K562 (cell line): ENCODE measurements around the gene PRPSAP1. TPM values are rescaled to one million over a fixed set of nuclear protein-coding genes. Genes with fewer than 3 reads are reported as not detected.

Source experiments
- BCOR ChIP-seq: fragments of 450-650 bp; IDR thresholded peaks from 2 replicates; pipeline ENCODE4 v1.6.1; 2016
- BHLHE40 ChIP-seq: IDR thresholded peaks from 2 replicates; pipeline ENCODE4 v1.6.1; 2011; ENCODE audit warnings: low read length, improper control_type of control experiment
- BRCA1 ChIP-seq, 2 experiments: fragments of 450-650 bp in 1 of 2; sonication (generic) in 1 of 2; formaldehyde crosslinking in 1 of 2; IDR thresholded peaks; 2 replicates each; pipeline versions ENCODE4 v1.5.0 to v1.6.1; 2017 to 2020; ENCODE audit warnings: mild to moderate bottlenecking in 1 of 2, missing genetic modification reagents in 1 of 2
- CXXC5 ChIP-seq: fragments of 250-450 bp; sonication (Bioruptor Pico); IDR thresholded peaks from 2 replicates; pipeline ENCODE4 v1.8.0; 2022; ENCODE audit warnings: inconsistent platforms, mild to moderate bottlenecking, moderate library complexity
- EP300 ChIP-seq: IDR thresholded peaks from 2 replicates; pipeline ENCODE4 v1.6.1; 2012; ENCODE audit warnings: low read length, improper control_type of control experiment
- ESRRA ChIP-seq: fragments of 450-650 bp; IDR thresholded peaks from 2 replicates; pipeline ENCODE4 v1.6.1; 2014; ENCODE audit warnings: low read depth, mild to moderate bottlenecking, moderate library complexity, borderline replicate concordance
- HDAC2 ChIP-seq: fragments of 450-650 bp; IDR thresholded peaks from 2 replicates; pipeline ENCODE4 v1.6.1; 2016; ENCODE audit warnings: mild to moderate bottlenecking
- HLTF ChIP-seq: fragments of 450-650 bp; IDR thresholded peaks from 2 replicates; pipeline ENCODE4 v1.6.1; 2016
- HSF4 ChIP-seq: fragments of 250-450 bp; sonication (Bioruptor Pico); IDR thresholded peaks from 2 replicates; pipeline ENCODE4 v2.1.2; 2022; ENCODE audit warnings: mild to moderate bottlenecking, moderate library complexity, borderline replicate concordance
- NR2C2 ChIP-seq, 2 experiments: fragments of 200-800 bp in 1 of 2; sonication (Bioruptor generic) in 1 of 2; sonication (generic) in 1 of 2; formaldehyde crosslinking in 1 of 2; IDR thresholded peaks; 2 replicates each; pipeline versions ENCODE4 v1.6.1 to v1.8.0; 2016 to 2022; ENCODE audit warnings: mild to moderate bottlenecking in 1 of 2, missing compliant biosample characterization in 1 of 2, missing genetic modification characterization in 1 of 2, missing genetic modification reagents in 1 of 2
- RAD21 ChIP-seq, 2 experiments: fragments of 250-450 bp in 1 of 2; fragments of 450-650 bp in 1 of 2; sonication (Bioruptor Pico) in 1 of 2; formaldehyde crosslinking in 1 of 2; IDR thresholded peaks in 1 of 2; conservative IDR thresholded peaks in 1 of 2; 2 replicates each; pipeline versions ENCODE4 v1.4.0 to v1.8.0; 2020 to 2022; ENCODE audit warnings: mild to moderate bottlenecking in 2 of 2, moderate library complexity in 1 of 2
- RFX5 ChIP-seq: IDR thresholded peaks from 2 replicates; pipeline ENCODE4 v1.6.1; 2011; ENCODE audit warnings: low read depth, mild to moderate bottlenecking, improper control_type of control experiment, low read length
- SMARCE1 ChIP-seq: fragments of 450-650 bp; IDR thresholded peaks from 2 replicates; pipeline ENCODE4 v1.7.1; 2016; ENCODE audit warnings: mild to moderate bottlenecking
- SNIP1 ChIP-seq: fragments of 450-650 bp; IDR thresholded peaks from 2 replicates; pipeline ENCODE4 v1.7.1; 2017; ENCODE audit warnings: low read depth, mild to moderate bottlenecking
- SRSF3 ChIP-seq: fragments of 200-400 bp; formaldehyde crosslinking; IDR thresholded peaks from 2 replicates; pipeline ENCODE4 v1.6.1; 2016; ENCODE audit warnings: mild to moderate bottlenecking, low read length, moderate library complexity; ENCODE audit not compliant: insufficient read depth
- TAF7 ChIP-seq: fragments of 450-650 bp; IDR thresholded peaks from 2 replicates; pipeline ENCODE4 v1.6.1; 2016; ENCODE audit warnings: missing genetic modification characterization, missing compliant biosample characterization
- TCF3 ChIP-seq: sonication (generic); formaldehyde crosslinking; IDR thresholded peaks from 2 replicates; pipeline ENCODE4 v1.4.0; 2020; ENCODE audit warnings: mild to moderate bottlenecking, missing genetic modification reagents
- ZNF507 ChIP-seq: conservative IDR thresholded peaks from 2 replicates; pipeline ENCODE4 v1.6.1; 2017; ENCODE audit warnings: missing genetic modification characterization, missing compliant biosample characterization
- ZNF644 ChIP-seq: fragments of 200-800 bp; sonication (Bioruptor generic); IDR thresholded peaks from 2 replicates; pipeline ENCODE4 v1.6.1; 2016; ENCODE audit warnings: low read depth, missing genetic modification characterization, missing compliant biosample characterization
- polyA plus RNA-seq, 8 experiments: library from polyadenylated mRNA; depleted of rRNA in 4 of 8; stranded (reverse) in 5 of 8; unstranded in 3 of 8; fragments of >200 nt; fragmentation: Nextera tagmentation in 2 of 8; fragmentation: Illumina TruSeq in 1 of 8; extraction: Ambion mirVana in 2 of 8; extraction: Trizol in 1 of 8; gene quantifications; 2 replicates each; pipeline versions ENCODE4 v1.2.1 to v1.2.3, GENCODE V29; 2011 to 2014; ENCODE audit warnings: inconsistent platforms in 1 of 8, missing spikeins in 1 of 8
- total RNA-seq, 7 experiments: library from RNA; depleted of rRNA in 6 of 7; stranded (reverse); fragments of >200 nt in 6 of 7; fragmentation: Illumina TruSeq in 2 of 7; extraction: Trizol in 2 of 7; gene quantifications; 2 replicates each; pipeline versions ENCODE4 v1.2.1 to v1.2.3, GENCODE V29; 2011 to 2021; ENCODE audit warnings: low replicate concordance in 1 of 7
- TF ChIP-seq, protein P1 (sequence below), 2 experiments: fragments of 200-800 bp in 1 of 2; sonication (Bioruptor generic) in 1 of 2; sonication (generic) in 1 of 2; formaldehyde crosslinking in 1 of 2; IDR thresholded peaks in 1 of 2; conservative IDR thresholded peaks in 1 of 2; 2 replicates each; pipeline versions ENCODE4 v1.5.0 to v1.6.1; 2016 to 2020; ENCODE audit warnings: missing compliant biosample characterization in 1 of 2, missing genetic modification characterization in 1 of 2, missing genetic modification reagents in 1 of 2
- TF ChIP-seq, protein P2 (sequence below): fragments of 450-650 bp; formaldehyde crosslinking; conservative IDR thresholded peaks from 2 replicates; pipeline ENCODE4 v1.4.0; 2022; ENCODE audit warnings: mild to moderate bottlenecking, missing genetic modification characterization
- TF ChIP-seq, protein P3 (sequence below): sonication (generic); formaldehyde crosslinking; IDR thresholded peaks from 2 replicates; pipeline ENCODE4 v1.8.1; 2023; ENCODE audit warnings: mild to moderate bottlenecking, missing genetic modification reagents, moderate library complexity
- TF ChIP-seq, protein P4 (sequence below): fragments of 250-450 bp; sonication (Bioruptor Pico); IDR thresholded peaks from 2 replicates; pipeline ENCODE4 v1.8.0; 2021; ENCODE audit warnings: moderate library complexity, mild to moderate bottlenecking, inconsistent platforms

The PRPSAP1 gene
- total and polyA plus RNA-seq, 9 of the 15 experiments (the other 6 are each of a cell fraction or from before 2014, with no cell fraction given), result 21.9 to 77.1 (median 40.8) TPM

DNA sequence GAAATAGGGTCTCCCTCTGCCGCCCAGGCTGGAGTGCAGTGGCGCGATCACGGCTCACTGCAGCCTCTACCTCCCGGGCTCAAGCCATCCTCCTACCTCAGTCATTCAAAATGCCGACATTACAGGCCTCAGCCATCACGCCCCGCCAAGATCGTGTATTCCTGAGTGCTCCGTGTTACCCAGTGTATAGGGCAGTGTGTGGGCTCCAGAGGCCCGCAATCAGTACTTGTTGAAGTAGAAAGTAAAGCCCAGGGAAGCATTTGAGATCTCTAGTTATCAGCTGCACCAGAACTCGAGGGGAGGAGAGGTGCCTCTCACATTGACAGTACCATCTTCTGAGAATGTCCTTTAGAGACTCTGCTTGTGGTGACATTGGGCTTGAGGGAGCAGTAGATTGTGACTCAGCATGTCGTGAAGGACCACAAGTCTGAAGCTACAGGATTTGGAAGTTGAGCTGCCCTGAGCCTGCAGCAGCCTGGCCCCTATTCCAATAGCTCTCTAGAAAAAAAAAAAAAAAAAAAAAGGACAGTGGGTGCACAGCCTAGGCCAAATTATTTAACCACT is 1.1 kb upstream of the PRPSAP1 start (continued):
- TF ChIP-seq, protein P1, sequence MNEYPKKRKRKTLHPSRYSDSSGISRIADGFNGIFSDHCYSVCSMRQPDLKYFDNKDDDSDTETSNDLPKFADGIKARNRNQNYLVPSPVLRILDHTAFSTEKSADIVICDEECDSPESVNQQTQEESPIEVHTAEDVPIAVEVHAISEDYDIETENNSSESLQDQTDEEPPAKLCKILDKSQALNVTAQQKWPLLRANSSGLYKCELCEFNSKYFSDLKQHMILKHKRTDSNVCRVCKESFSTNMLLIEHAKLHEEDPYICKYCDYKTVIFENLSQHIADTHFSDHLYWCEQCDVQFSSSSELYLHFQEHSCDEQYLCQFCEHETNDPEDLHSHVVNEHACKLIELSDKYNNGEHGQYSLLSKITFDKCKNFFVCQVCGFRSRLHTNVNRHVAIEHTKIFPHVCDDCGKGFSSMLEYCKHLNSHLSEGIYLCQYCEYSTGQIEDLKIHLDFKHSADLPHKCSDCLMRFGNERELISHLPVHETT (CRISPR knock-in tag; conservative IDR thresholded peaks at IDR 0.05 in 1 of 2, IDR thresholded peaks at IDR 0.05 in 1 of 2), result 0 out of 4 replicates have a peak, but pooled peaks of 1 of the 2 experiments have one; percentile 27
- TF ChIP-seq TAF7 (tag) (0 out of 2 replicates have a peak, but pooled peaks have one; percentile 15), NR2C2 (CRISPR knock-in tag; IDR thresholded peaks at IDR 0.05) (no peak), NR2C2 (tag; IDR thresholded peaks at IDR 0.05) (no peak), TCF3 (CRISPR knock-in tag) (peak; percentile 95), ESRRA (peak; percentile 83; the same call in 1 of the 2 replicates), HSF4 (CRISPR knock-in tag) (no peak), SRSF3 (no peak), SMARCE1 (peak; percentile 84), RAD21 (CRISPR knock-in tag; conservative IDR thresholded peaks at IDR 0.05 in 1 of 2, IDR thresholded peaks at IDR 0.05 in 1 of 2) (peak in 1 of 2 experiments; percentile 12; a peak in 1 of 4 replicates), BRCA1 (IDR thresholded peaks at IDR 0.05) (no peak), BRCA1 (CRISPR knock-in tag; IDR thresholded peaks at IDR 0.05) (no peak), EP300 (peak; percentile 81), HLTF (0 out of 2 replicates have a peak, but pooled peaks have one; percentile 61), HDAC2 (peak; percentile 95), SNIP1 (no peak), CXXC5 (CRISPR knock-in tag) (peak; percentile 61), BCOR (peak; percentile 77; the same call in 1 of the 2 replicates), ZNF644 (tag) (no peak), RFX5 (no peak), ZNF507 (tag) (no peak), BHLHE40 (peak; percentile 45; the same call in 1 of the 2 replicates)
- TF ChIP-seq, protein P2, sequence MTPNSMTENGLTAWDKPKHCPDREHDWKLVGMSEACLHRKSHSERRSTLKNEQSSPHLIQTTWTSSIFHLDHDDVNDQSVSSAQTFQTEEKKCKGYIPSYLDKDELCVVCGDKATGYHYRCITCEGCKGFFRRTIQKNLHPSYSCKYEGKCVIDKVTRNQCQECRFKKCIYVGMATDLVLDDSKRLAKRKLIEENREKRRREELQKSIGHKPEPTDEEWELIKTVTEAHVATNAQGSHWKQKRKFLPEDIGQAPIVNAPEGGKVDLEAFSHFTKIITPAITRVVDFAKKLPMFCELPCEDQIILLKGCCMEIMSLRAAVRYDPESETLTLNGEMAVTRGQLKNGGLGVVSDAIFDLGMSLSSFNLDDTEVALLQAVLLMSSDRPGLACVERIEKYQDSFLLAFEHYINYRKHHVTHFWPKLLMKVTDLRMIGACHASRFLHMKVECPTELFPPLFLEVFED (CRISPR knock-in tag), result no peak
- TF ChIP-seq, protein P3, sequence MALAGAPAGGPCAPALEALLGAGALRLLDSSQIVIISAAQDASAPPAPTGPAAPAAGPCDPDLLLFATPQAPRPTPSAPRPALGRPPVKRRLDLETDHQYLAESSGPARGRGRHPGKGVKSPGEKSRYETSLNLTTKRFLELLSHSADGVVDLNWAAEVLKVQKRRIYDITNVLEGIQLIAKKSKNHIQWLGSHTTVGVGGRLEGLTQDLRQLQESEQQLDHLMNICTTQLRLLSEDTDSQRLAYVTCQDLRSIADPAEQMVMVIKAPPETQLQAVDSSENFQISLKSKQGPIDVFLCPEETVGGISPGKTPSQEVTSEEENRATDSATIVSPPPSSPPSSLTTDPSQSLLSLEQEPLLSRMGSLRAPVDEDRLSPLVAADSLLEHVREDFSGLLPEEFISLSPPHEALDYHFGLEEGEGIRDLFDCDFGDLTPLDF (CRISPR knock-in tag), result no peak
- TF ChIP-seq, protein P4, sequence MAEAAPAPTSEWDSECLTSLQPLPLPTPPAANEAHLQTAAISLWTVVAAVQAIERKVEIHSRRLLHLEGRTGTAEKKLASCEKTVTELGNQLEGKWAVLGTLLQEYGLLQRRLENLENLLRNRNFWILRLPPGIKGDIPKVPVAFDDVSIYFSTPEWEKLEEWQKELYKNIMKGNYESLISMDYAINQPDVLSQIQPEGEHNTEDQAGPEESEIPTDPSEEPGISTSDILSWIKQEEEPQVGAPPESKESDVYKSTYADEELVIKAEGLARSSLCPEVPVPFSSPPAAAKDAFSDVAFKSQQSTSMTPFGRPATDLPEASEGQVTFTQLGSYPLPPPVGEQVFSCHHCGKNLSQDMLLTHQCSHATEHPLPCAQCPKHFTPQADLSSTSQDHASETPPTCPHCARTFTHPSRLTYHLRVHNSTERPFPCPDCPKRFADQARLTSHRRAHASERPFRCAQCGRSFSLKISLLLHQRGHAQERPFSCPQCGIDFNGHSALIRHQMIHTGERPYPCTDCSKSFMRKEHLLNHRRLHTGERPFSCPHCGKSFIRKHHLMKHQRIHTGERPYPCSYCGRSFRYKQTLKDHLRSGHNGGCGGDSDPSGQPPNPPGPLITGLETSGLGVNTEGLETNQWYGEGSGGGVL, result no peak
